HG03045 (cell line): Measurements from ENCODE around the gene LRRFIP1.

Experiments
- ATAC-seq: cut with Tn5 transposase; IDR thresholded peaks from one replicate; pipeline ENCODE4 v1.9.1; 2021; ENCODE audit warnings: mild to moderate bottlenecking, moderate library complexity; ENCODE audit not compliant: unreplicated experiment

Gene LRRFIP1

GRCh38 chr2:237701033-237701858 is 73.9 kb downstream of the LRRFIP1 start:
- ATAC-seq, result no peak

- ATAC-seq, result no peak
Observed at GRCh38 chr2:237701859-237702390, 74.5 kb downstream of the LRRFIP1 start.

- ATAC-seq, result no peak
Observed at GRCh38 chr2:237702441-237703391, 75.3 kb downstream of the LRRFIP1 start.

GRCh38 chr2:237704501-237705434 is 77.4 kb downstream of the LRRFIP1 start:
- no peak for ATAC-seq

GRCh38 chr2:237706257-237706656 is 78.9 kb downstream of the LRRFIP1 start:
- no peak for ATAC-seq

GRCh38 chr2:237708065-237708398 is 80.6 kb downstream of the LRRFIP1 start:
- ATAC-seq, result no peak

GRCh38 chr2:237708491-237708890 is 81.1 kb downstream of the LRRFIP1 start:
- ATAC-seq, result no peak

- ATAC-seq, result no peak
Observed at GRCh38 chr2:237708961-237709360, 81.6 kb downstream of the LRRFIP1 start.

GRCh38 chr2:237711458-237712150 is 84.2 kb downstream of the LRRFIP1 start:
- no peak for ATAC-seq

GRCh38 chr2:237712477-237713377 is 85.3 kb downstream of the LRRFIP1 start:
- ATAC-seq, result no peak

- no peak for ATAC-seq
Observed at GRCh38 chr2:237714690-237715458, 87.5 kb downstream of the LRRFIP1 start.

- no peak for ATAC-seq
Observed at GRCh38 chr2:237715459-237715947, 88.1 kb downstream of the LRRFIP1 start.

GRCh38 chr2:237716011-237716410 is 88.6 kb downstream of the LRRFIP1 start:
- no peak for ATAC-seq

- no peak for ATAC-seq
Observed at GRCh38 chr2:237717366-237718276, 90.2 kb downstream of the LRRFIP1 start.

- no peak for ATAC-seq
Observed at GRCh38 chr2:237718277-237718634, 90.9 kb downstream of the LRRFIP1 start.

- no peak for ATAC-seq
Observed at GRCh38 chr2:237720444-237720843, 93.1 kb downstream of the LRRFIP1 start.

- ATAC-seq, result no peak
Observed at GRCh38 chr2:237720957-237721356, 93.6 kb downstream of the LRRFIP1 start.
